HCT116 (cell line): ENCODE data around the gene IL20RA. TPM values are rescaled to one million over a fixed set of nuclear protein-coding genes. Genes with fewer than 3 reads are reported as not detected.

Experiments used
- ATAC-seq: fragments of 200-7000 bp; cut with Tn5 transposase; 2 replicates; pipeline ENCODE4 v1.9.1; 2020; ENCODE audit warnings: mild to moderate bottlenecking, moderate library complexity
- BruUV-seq: library from RNA; stranded (reverse); fragments of 400-500 nt; replicated peaks from 2 replicates; lab custom pipeline; 2021; lab: Mats Ljungman, UMichigan
- CTCF ChIA-PET: fragments of 300-600 bp; sonication (Branson Sonifier 250); formaldehyde crosslinking; loops from one replicate; lab custom pipeline; 2021; ENCODE audit warnings: antibody characterized with exemption; lab: Charles Lee
- POLR2A ChIA-PET: fragments of 300-600, 350-600 bp; sonication (Branson Sonifier 250); formaldehyde crosslinking; loops from one replicate; lab custom pipeline; 2021; ENCODE audit warnings: antibody characterized with exemption; lab: Charles Lee
- RAD21 ChIA-PET, 2 experiments: fragments of 300-600 bp; sonication (Branson Sonifier 250); formaldehyde crosslinking; loops; one replicate each; lab custom pipeline; 2023; ENCODE audit warnings: low total read pairs in 2 of 2; ENCODE audit not compliant: uncharacterized antibody in 2 of 2, unreplicated experiment in 2 of 2, low non-redundant PET in 1 of 2; lab: Charles Lee
- DNase-seq: peaks from one replicate; pipeline ENCODE4 v3.0.0-alpha.2; 2010; ENCODE audit warnings: low read depth, low spot score
- H2AFZ ChIP-seq: fragments of 200-600 bp; shearing (Covaris generic), sonication (generic); 2 replicates; pipeline ENCODE4 v1.6.1; 2017; ENCODE audit warnings: low read depth, mixed run types, mixed read lengths, antibody characterized with exemption, low read length; ENCODE audit not compliant: poor library complexity, severe bottlenecking
- H3K27ac ChIP-seq: 2 replicates; pipeline ENCODE4 v1.5.1; 2012; ENCODE audit warnings: low read depth, low read length
- H3K27me3 ChIP-seq: fragments of 200-600 bp; sonication (generic); 2 replicates; pipeline ENCODE4 v1.6.1; 2016; ENCODE audit warnings: mixed run types, low read length, mixed read lengths; ENCODE audit not compliant: insufficient read depth
- H3K36me3 ChIP-seq, 2 experiments: fragments of 200-500 bp in 1 of 2; fragments of 200-600 bp in 1 of 2; sonication (Bioruptor generic) in 1 of 2; sonication (generic) in 1 of 2; 2 replicates each; pipeline versions ENCODE4 v1.5.1 to v1.6.1; 2014 to 2016; ENCODE audit warnings: low read length in 2 of 2, inconsistent platforms in 1 of 2, mixed read lengths in 1 of 2, mixed run types in 1 of 2; ENCODE audit not compliant: insufficient read depth in 2 of 2, control insufficient read depth in 1 of 2
- H3K4me1 ChIP-seq, 2 experiments: fragments of 200-600 bp in 1 of 2; sonication (generic) in 1 of 2; 2 replicates each; pipeline versions ENCODE4 v1.5.1 to v1.6.1; 2012 to 2017; ENCODE audit warnings: low read length in 2 of 2, inconsistent platforms in 1 of 2, mild to moderate bottlenecking in 1 of 2, mixed read lengths in 1 of 2, mixed run types in 1 of 2, moderate library complexity in 1 of 2; ENCODE audit not compliant: insufficient read depth in 2 of 2, control insufficient read depth in 1 of 2
- H3K4me2 ChIP-seq: fragments of 200-600 bp; sonication (generic); 2 replicates; pipeline ENCODE4 v1.6.1; 2017; ENCODE audit warnings: mixed run types, low read length, mixed read lengths
- H3K4me3 ChIP-seq, 2 experiments: fragments of 200-600 bp in 1 of 2; sonication (generic) in 1 of 2; replicated peaks in 1 of 2; 2 replicates each; pipeline ENCODE4 v1.5.1; 2011 to 2016; ENCODE audit warnings: low read length in 2 of 2, control low read depth in 1 of 2, low read depth in 1 of 2, mild to moderate bottlenecking in 1 of 2, mixed read lengths in 1 of 2, mixed run types in 1 of 2
- H3K79me2 ChIP-seq: fragments of 200-600 bp; sonication (generic); 2 replicates; pipeline ENCODE4 v1.6.1; 2017; ENCODE audit warnings: mild to moderate bottlenecking, mixed run types, low read length, moderate library complexity, mixed read lengths; ENCODE audit not compliant: insufficient read depth
- H3K9ac ChIP-seq: fragments of 200-600 bp; sonication (generic); 2 replicates; pipeline ENCODE4 v1.6.1; 2016; ENCODE audit warnings: low read length, mixed read lengths
- H3K9me2 ChIP-seq: fragments of 200-600 bp; sonication (generic), shearing (Covaris generic); 2 replicates; pipeline ENCODE4 v1.6.1; 2017; ENCODE audit warnings: mixed run types, mild to moderate bottlenecking, moderate library complexity; ENCODE audit not compliant: insufficient read depth
- H3K9me3 ChIP-seq, 2 experiments: fragments of 200-500 bp in 1 of 2; fragments of 200-600 bp in 1 of 2; sonication (Bioruptor generic) in 1 of 2; sonication (generic) in 1 of 2; 2 replicates each; pipeline ENCODE4 v1.6.1; 2014 to 2017; ENCODE audit warnings: low read length in 2 of 2, mixed read lengths in 2 of 2, inconsistent platforms in 1 of 2, low read depth in 1 of 2, mild to moderate bottlenecking in 1 of 2, mixed run types in 1 of 2, moderate library complexity in 1 of 2; ENCODE audit not compliant: control insufficient read depth in 1 of 2, insufficient read depth in 1 of 2
- H4K20me1 ChIP-seq: fragments of 200-600 bp; sonication (generic), shearing (Covaris generic); 2 replicates; pipeline ENCODE4 v1.6.1; 2017; ENCODE audit warnings: mixed run types, mild to moderate bottlenecking, moderate library complexity; ENCODE audit not compliant: insufficient read depth
- CBX3 ChIP-seq: IDR thresholded peaks from 2 replicates; pipeline ENCODE4 v1.6.1; 2012; ENCODE audit warnings: low read depth
- CEBPB ChIP-seq: IDR thresholded peaks from 2 replicates; pipeline ENCODE4 v1.6.1; 2012; ENCODE audit warnings: low read depth
- ELF1 ChIP-seq: IDR thresholded peaks from 2 replicates; pipeline ENCODE4 v1.6.1; 2012; ENCODE audit warnings: low read depth, borderline replicate concordance
- FOSL1 ChIP-seq: IDR thresholded peaks from 2 replicates; pipeline ENCODE4 v1.6.1; 2012; ENCODE audit warnings: low read depth
- POLR2A ChIP-seq: IDR thresholded peaks from 2 replicates; pipeline ENCODE4 v1.7.0; 2011; ENCODE audit warnings: borderline replicate concordance; ENCODE audit not compliant: insufficient read depth, insufficient read length; ENCODE audit errors: extremely low read depth
- POLR2AphosphoS5 ChIP-seq: IDR thresholded peaks from 2 replicates; pipeline ENCODE4 v1.6.1; 2011; ENCODE audit warnings: mild to moderate bottlenecking, low read depth, low read length, moderate library complexity
- RAD21 ChIP-seq: IDR thresholded peaks from 2 replicates; pipeline ENCODE4 v1.6.1; 2012; ENCODE audit warnings: low read depth, mild to moderate bottlenecking
- SIN3A ChIP-seq: IDR thresholded peaks from 2 replicates; pipeline ENCODE4 v1.6.1; 2012; ENCODE audit warnings: low read depth
- SP1 ChIP-seq: IDR thresholded peaks from 2 replicates; pipeline ENCODE4 v1.6.1; 2012; ENCODE audit warnings: low read depth
- TCF7L2 ChIP-seq: IDR thresholded peaks from 2 replicates; pipeline ENCODE4 v1.7.0; 2011; ENCODE audit warnings: borderline replicate concordance, inconsistent platforms; ENCODE audit not compliant: insufficient read depth, insufficient read length; ENCODE audit errors: extremely low read depth
- YY1 ChIP-seq: IDR thresholded peaks from 2 replicates; pipeline ENCODE4 v1.6.1; 2011; ENCODE audit warnings: low read length, low read depth, moderate library complexity, mild to moderate bottlenecking; ENCODE audit not compliant: insufficient replicate concordance; ENCODE audit errors: extremely low read depth
- intact Hi-C: fragments of 100-400 bp; cut with micrococcal nuclease; formaldehyde crosslinking; loops from 2 replicates; pipeline ENCODE4 v1.10.0; 2022
- total RNA-seq: library from RNA; stranded (reverse); gene quantifications from one replicate; pipeline ENCODE4 v1.2.1, GENCODE V29; 2021; ENCODE audit not compliant: unreplicated experiment
- TF ChIP-seq, protein P1 (sequence below): IDR thresholded peaks from 2 replicates; pipeline ENCODE4 v1.6.1; 2012
- TF ChIP-seq, protein P2 (sequence below): IDR thresholded peaks from 2 replicates; pipeline ENCODE4 v1.6.1; 2012; ENCODE audit warnings: low read depth
- TF ChIP-seq, protein P3 (sequence below): IDR thresholded peaks from 2 replicates; pipeline ENCODE4 v1.6.1; 2012
- TF ChIP-seq, protein P4 (sequence below), 3 experiments: fragments of 200-600 bp in 1 of 3; sonication (generic) in 1 of 3; IDR thresholded peaks in 2 of 3; conservative IDR thresholded peaks in 1 of 3; 2 replicates each; pipeline ENCODE4 v1.5.1; 2012 to 2017; ENCODE audit warnings: low read depth in 2 of 3, low read length in 2 of 3, antibody characterized with exemption in 1 of 3, borderline replicate concordance in 1 of 3, control low read depth in 1 of 3, mild to moderate bottlenecking in 1 of 3, mixed read lengths in 1 of 3, mixed run types in 1 of 3, moderate library complexity in 1 of 3; ENCODE audit not compliant: insufficient read depth in 1 of 3
- TF ChIP-seq, protein P5 (sequence below): IDR thresholded peaks from 2 replicates; pipeline ENCODE4 v1.6.1; 2011; ENCODE audit warnings: mild to moderate bottlenecking, low read length, moderate library complexity; ENCODE audit not compliant: insufficient replicate concordance; ENCODE audit errors: extremely low read depth

The IL20RA gene
- total RNA-seq, 1 experiment from 2014 or later: 1.1 TPM

DNA sequence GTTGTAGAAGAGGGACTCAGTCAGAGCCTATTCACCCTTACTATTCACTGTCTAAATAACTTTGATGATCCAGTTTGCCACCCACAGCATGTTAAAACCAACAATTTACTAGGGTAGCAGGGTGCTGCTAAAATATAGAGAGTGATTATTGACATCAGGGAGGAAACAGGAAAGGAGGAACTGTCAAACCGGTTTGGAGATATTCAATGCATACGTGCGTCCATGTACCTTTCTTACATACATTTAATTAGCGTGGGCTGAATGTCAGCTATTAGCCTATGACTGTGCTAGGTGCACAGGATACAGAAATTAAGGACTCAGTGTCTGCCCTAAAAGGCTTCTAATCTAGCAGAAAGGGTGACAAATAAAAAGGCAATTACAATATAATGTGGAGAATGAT, 57.2 kb downstream of the IL20RA start:
- no peak for TF ChIP-seq POLR2A
- TF ChIP-seq RAD21: no peak
- TF ChIP-seq, protein P1, sequence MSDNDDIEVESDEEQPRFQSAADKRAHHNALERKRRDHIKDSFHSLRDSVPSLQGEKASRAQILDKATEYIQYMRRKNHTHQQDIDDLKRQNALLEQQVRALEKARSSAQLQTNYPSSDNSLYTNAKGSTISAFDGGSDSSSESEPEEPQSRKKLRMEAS: no peak
- TF ChIP-seq TCF7L2: no peak
- no peak for TF ChIP-seq CEBPB
- TF ChIP-seq POLR2AphosphoS5: no peak
- TF ChIP-seq, protein P2, sequence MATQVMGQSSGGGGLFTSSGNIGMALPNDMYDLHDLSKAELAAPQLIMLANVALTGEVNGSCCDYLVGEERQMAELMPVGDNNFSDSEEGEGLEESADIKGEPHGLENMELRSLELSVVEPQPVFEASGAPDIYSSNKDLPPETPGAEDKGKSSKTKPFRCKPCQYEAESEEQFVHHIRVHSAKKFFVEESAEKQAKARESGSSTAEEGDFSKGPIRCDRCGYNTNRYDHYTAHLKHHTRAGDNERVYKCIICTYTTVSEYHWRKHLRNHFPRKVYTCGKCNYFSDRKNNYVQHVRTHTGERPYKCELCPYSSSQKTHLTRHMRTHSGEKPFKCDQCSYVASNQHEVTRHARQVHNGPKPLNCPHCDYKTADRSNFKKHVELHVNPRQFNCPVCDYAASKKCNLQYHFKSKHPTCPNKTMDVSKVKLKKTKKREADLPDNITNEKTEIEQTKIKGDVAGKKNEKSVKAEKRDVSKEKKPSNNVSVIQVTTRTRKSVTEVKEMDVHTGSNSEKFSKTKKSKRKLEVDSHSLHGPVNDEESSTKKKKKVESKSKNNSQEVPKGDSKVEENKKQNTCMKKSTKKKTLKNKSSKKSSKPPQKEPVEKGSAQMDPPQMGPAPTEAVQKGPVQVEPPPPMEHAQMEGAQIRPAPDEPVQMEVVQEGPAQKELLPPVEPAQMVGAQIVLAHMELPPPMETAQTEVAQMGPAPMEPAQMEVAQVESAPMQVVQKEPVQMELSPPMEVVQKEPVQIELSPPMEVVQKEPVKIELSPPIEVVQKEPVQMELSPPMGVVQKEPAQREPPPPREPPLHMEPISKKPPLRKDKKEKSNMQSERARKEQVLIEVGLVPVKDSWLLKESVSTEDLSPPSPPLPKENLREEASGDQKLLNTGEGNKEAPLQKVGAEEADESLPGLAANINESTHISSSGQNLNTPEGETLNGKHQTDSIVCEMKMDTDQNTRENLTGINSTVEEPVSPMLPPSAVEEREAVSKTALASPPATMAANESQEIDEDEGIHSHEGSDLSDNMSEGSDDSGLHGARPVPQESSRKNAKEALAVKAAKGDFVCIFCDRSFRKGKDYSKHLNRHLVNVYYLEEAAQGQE: no peak
- no peak for TF ChIP-seq SP1
- TF ChIP-seq, protein P3, sequence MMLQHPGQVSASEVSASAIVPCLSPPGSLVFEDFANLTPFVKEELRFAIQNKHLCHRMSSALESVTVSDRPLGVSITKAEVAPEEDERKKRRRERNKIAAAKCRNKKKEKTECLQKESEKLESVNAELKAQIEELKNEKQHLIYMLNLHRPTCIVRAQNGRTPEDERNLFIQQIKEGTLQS: no peak
- no peak for TF ChIP-seq FOSL1
- TF ChIP-seq, protein P4, sequence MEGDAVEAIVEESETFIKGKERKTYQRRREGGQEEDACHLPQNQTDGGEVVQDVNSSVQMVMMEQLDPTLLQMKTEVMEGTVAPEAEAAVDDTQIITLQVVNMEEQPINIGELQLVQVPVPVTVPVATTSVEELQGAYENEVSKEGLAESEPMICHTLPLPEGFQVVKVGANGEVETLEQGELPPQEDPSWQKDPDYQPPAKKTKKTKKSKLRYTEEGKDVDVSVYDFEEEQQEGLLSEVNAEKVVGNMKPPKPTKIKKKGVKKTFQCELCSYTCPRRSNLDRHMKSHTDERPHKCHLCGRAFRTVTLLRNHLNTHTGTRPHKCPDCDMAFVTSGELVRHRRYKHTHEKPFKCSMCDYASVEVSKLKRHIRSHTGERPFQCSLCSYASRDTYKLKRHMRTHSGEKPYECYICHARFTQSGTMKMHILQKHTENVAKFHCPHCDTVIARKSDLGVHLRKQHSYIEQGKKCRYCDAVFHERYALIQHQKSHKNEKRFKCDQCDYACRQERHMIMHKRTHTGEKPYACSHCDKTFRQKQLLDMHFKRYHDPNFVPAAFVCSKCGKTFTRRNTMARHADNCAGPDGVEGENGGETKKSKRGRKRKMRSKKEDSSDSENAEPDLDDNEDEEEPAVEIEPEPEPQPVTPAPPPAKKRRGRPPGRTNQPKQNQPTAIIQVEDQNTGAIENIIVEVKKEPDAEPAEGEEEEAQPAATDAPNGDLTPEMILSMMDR (IDR thresholded peaks at IDR 0.05 in 2 of 3, conservative IDR thresholded peaks at IDR 0.05 in 1 of 3; ENCODE audit: borderline replicate concordance in 1 of 3, insufficient read depth in 1 of 3, low read depth in 2 of 3, low read length in 2 of 3): no peak
- TF ChIP-seq, protein P5, sequence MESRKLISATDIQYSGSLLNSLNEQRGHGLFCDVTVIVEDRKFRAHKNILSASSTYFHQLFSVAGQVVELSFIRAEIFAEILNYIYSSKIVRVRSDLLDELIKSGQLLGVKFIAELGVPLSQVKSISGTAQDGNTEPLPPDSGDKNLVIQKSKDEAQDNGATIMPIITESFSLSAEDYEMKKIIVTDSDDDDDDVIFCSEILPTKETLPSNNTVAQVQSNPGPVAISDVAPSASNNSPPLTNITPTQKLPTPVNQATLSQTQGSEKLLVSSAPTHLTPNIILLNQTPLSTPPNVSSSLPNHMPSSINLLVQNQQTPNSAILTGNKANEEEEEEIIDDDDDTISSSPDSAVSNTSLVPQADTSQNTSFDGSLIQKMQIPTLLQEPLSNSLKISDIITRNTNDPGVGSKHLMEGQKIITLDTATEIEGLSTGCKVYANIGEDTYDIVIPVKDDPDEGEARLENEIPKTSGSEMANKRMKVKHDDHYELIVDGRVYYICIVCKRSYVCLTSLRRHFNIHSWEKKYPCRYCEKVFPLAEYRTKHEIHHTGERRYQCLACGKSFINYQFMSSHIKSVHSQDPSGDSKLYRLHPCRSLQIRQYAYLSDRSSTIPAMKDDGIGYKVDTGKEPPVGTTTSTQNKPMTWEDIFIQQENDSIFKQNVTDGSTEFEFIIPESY: no peak
- no peak for TF ChIP-seq SIN3A
- no peak for TF ChIP-seq YY1
- no peak for TF ChIP-seq CBX3
- TF ChIP-seq ELF1: no peak
- Histone ChIP-seq H3K36me3 (no peaks in the 10 kb centered on the region), H3K79me2 (no peaks in the 10 kb centered on the region), H4K20me1 (no peaks in the 10 kb centered on the region), H3K27me3 (no peaks in the 10 kb centered on the region), H3K9me3 (no peaks in the 10 kb centered on the region), H3K4me2 (no peak overlapping the region), H3K27ac (no peak overlapping the region), H3K4me3 (no peak overlapping the region), H2AFZ (no peak overlapping the region), H3K4me1 (peaks cover 0 to 14% of the 10 kb centered on the region in 2 experiments; a peak in 2 of 4 replicates), H3K9ac (no peak overlapping the region), H3K9me2 (no peaks in the 10 kb centered on the region)
- ATAC-seq (no peak), DNase-seq (no peak)
- intact Hi-C loops: no loop called here
- ChIA-PET POLR2A (no interaction called here), RAD21 (no interaction called here), CTCF (no interaction called here)
- no TSS peak for BruUV-seq
